K562 (cell line): ENCODE measurements around the gene GPR142.

Source experiments
- RAD21 ChIP-seq, 2 experiments: fragments of 250-450 bp in 1 of 2; fragments of 450-650 bp in 1 of 2; sonication (Bioruptor Pico) in 1 of 2; formaldehyde crosslinking in 1 of 2; IDR thresholded peaks in 1 of 2; conservative IDR thresholded peaks in 1 of 2; 2 replicates each; pipeline versions ENCODE4 v1.4.0 to v1.8.0; 2020 to 2022; ENCODE audit warnings: mild to moderate bottlenecking in 2 of 2, moderate library complexity in 1 of 2
- TF ChIP-seq, protein P1 (sequence below), 3 experiments: IDR thresholded peaks in 2 of 3; conservative IDR thresholded peaks in 1 of 3; 2 replicates each; pipeline ENCODE4 v1.5.1; 2011 to 2012; ENCODE audit warnings: low read length in 3 of 3, mild to moderate bottlenecking in 3 of 3, control low read depth in 2 of 3, improper control_type of control experiment in 1 of 3, inconsistent platforms in 1 of 3, low read depth in 1 of 3, mixed read lengths in 1 of 3, moderate library complexity in 1 of 3; ENCODE audit not compliant: insufficient read depth in 2 of 3

DNA sequence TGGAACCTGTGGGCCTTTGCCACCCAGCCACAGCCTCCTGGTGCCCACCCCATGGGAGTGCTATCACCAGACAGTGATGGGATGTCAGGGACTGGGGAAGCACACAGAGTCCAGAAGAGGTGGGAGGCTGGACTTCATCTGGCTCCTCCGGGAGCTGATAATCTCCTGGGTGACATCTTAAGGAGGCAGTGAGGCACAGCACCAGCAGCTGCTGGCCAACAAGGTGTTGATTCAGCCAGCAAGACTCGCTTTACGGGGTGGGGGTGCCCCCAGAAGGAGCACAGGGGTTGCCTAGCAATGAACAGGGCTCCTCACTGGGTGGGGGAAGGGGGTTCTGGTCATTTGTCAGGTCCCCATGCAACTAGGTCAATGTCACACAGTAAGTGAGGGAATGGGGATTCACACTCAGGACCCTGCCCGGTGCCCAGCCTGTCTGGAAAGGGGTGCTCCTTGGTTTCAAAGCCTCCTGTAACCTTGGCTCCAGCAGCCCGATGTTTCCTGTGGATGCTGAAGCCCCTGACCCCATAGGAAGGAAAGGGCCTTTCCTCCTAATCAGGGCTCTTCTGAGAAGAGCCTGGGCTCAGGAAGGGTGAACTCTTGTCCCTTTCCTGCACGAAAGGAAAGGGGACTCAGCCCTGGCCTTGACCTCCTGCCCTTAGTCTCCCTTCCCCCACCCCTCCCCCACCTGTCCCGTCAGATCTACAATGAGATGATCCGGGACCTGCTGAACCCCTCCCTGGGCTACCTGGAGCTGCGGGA, 23.6 kb upstream of the GPR142 start:
- TF ChIP-seq, protein P1, sequence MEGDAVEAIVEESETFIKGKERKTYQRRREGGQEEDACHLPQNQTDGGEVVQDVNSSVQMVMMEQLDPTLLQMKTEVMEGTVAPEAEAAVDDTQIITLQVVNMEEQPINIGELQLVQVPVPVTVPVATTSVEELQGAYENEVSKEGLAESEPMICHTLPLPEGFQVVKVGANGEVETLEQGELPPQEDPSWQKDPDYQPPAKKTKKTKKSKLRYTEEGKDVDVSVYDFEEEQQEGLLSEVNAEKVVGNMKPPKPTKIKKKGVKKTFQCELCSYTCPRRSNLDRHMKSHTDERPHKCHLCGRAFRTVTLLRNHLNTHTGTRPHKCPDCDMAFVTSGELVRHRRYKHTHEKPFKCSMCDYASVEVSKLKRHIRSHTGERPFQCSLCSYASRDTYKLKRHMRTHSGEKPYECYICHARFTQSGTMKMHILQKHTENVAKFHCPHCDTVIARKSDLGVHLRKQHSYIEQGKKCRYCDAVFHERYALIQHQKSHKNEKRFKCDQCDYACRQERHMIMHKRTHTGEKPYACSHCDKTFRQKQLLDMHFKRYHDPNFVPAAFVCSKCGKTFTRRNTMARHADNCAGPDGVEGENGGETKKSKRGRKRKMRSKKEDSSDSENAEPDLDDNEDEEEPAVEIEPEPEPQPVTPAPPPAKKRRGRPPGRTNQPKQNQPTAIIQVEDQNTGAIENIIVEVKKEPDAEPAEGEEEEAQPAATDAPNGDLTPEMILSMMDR (IDR thresholded peaks at IDR 0.05 in 2 of 3, conservative IDR thresholded peaks at IDR 0.05 in 1 of 3; ENCODE audit: insufficient read depth in 2 of 3, low read depth in 1 of 3, low read length in 3 of 3): no peak
- TF ChIP-seq RAD21 (CRISPR knock-in tag; conservative IDR thresholded peaks at IDR 0.05 in 1 of 2, IDR thresholded peaks at IDR 0.05 in 1 of 2): no peak
